HG02678 (cell line): Measurements from ENCODE around the gene TXNL1.
"Not testable (repeated sequence)": the region's sequence is repeated elsewhere in the genome, so short reads cannot be mapped to it uniquely, and the experiment has no call there.

ENCODE experiments used
- ATAC-seq: cut with Tn5 transposase; IDR thresholded peaks from one replicate; pipeline ENCODE4 v1.9.1; 2021; ENCODE audit warnings: mild to moderate bottlenecking, moderate library complexity; ENCODE audit not compliant: unreplicated experiment

TXNL1 gene

GRCh38 chr18:56638232-56639103 is at the start of gene TXNL1:
Gene TXNL1 (minus strand): TSS chr18:56638592. CDS start chr18:56638440, 152 bp downstream.
- ATAC-seq: peak; percentile 96

GRCh38 chr18:56684277-56684676 is 45.9 kb upstream of the TXNL1 start:
- no peak for ATAC-seq

DNA sequence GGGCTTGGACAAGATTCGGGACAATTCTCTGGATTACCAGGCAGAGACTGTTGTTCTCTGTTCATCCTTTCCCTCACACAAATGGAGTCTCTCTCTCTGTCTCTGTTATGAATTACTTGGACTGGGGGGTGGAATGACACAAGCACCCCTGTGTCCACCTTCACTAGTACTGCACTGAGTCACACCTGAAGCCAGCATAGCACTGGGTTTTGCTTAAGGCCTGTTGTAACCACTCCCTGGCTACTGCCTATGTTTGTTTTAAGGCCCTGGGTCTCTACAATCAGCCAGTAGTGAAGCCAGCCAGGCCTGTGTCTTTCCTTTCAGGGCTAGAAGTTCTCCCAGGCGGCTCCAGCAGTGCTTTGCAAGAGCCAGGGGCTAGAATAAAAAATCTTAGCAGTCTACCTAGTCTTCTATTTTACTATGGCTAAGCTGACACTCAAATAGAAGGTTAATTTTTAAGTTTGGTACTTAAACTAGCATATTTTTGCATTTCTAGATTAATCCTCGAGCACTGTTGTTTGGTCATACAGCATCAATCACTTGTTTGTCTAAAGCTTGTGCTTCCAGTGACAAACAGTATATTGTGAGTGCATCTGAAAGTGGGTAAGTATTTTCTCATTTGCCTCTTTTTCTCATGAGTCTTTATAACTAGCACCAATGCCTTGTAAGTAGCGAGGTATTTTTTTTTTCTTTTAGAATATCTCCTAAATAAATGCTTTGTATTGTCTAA is 40.6 kb upstream of the TXNL1 start:
- no peak for ATAC-seq

DNA sequence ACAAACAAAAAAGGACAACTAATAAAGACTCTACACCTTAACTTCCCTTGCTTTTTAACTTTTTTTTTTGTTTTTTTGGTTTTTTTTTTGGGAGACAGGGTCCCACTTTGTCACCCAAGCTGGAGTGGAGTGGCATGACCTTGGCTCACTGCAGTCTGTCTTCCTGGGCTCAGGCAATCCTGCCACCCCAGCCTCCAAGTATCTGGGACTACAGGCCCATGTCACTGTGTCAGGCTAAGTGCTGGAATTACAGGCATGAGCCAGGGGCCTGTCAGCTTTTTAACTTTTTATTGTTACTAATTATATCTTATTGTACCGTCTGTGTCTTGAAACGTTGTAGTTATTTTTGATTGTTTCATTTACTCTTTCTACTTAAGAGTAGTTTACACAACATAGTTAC is 38.2 kb upstream of the TXNL1 start:
- ATAC-seq: no peak

GRCh38 chr18:56672981-56673380 is 34.6 kb upstream of the TXNL1 start:
- no peak for ATAC-seq

DNA sequence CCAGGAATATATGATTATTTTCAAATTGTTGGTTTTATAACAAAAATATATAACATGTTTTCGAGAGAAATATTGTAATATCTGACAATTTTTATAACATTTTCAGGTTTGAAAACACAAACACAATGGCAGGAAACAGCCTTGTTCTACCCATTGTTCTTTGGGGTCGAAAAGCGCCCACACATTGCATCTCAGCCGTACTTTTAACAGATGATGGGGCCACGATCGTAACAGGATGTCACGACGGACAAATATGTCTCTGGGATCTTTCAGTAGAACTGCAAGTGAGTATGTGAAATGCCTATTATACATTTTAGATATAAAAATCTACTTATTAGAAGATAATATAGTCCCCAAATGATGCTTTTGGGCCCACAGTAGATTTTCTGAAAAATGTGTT is 34.0 kb upstream of the TXNL1 start:
- no peak for ATAC-seq

- no peak for ATAC-seq
These were observed 24.5 kb upstream of the TXNL1 start for GRCh38 chr18:56662902-56663301.

DNA sequence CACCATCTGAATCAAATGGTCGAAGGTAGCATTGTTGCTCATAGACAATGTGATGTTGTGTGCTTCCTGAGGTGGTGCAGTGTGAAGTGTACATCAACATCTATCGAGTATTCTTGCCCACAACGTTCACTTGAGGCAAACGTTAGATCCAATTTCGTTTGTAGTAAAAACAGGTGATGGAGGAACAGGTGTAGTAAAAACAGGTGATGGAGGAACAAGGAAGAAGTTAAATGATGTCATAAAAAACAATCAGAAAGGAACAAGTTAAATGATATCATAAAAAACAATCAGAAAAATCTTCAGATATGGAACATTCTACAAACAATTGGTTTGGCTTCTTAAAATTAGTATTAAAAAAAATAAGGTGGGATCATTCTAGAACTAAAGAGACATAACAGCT is 24.1 kb upstream of the TXNL1 start:
- ATAC-seq: no peak

DNA sequence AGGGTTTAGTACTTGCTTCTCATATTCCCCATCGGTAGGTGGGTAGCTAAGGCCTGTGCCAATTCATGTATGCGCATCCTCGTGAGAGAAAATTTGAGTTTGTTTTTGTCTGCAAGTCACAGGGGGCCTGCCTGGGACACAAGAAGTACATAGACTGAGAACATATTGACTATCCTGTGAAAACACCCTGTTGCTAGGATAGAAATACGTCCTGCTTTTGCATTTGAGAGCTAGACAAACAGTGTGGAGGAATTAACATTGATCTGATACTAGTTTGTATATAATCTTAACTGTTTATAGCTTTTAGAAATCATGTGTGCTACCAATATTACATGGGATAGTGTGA is 23.6 kb upstream of the TXNL1 start:
- no peak for ATAC-seq

DNA sequence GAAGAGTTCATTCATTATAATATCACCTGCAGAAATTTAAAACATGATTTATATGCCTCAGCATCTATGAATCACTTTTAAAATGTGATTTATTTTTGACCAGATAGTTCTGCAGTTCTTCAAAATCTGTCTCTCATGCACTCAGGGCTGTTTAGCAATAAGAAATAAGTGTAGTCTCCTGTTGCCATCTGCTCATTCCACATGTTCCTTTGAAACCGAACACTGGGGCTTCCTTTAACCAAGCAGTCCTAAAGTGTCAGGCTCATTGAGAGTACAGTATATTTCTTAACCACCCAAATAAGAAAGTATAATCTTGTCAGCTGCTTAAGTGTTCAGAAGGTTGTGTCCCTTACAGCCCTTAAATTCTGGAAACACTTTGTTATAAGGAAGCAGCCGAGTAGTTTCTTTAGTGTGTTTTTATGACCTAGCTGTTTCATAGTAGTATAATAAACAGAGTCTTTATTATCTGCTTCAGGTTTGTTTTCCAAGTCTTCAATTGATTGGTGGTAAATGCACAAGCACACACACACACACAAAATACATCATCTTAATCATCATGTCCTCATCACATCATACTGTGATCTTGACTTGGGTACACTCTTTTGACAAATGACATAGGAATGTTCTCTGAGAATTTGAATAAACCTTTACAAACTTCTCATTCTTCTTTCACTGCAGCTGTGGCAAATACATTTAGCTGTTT is 23.1 kb upstream of the TXNL1 start:
- ATAC-seq: no peak

GRCh38 chr18:56660655-56661054 is 22.3 kb upstream of the TXNL1 start:
- no peak for ATAC-seq

GRCh38 chr18:56659111-56659510 is 20.7 kb upstream of the TXNL1 start:
- no peak for ATAC-seq

GRCh38 chr18:56658261-56658660 is 19.9 kb upstream of the TXNL1 start:
- no peak for ATAC-seq

DNA sequence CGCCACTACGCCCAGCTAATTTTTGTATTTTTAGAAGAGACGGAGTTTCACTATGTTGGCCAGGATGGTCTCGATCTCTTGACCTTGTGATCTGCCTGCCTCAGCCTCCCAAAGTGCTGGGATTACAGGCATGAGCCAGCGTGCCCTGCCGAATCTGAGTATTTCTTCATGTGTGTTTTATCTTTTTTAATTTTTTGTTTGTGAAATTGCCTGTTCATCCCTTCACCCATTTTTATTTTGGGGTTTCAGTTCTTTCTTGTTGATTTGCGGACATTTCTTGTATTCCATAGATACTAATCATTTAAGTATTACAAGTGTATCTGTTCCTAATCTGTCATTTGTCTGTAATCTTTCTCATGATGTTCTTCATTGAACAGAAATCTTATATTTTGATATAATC is 15.9 kb upstream of the TXNL1 start:
- not testable (repeated sequence) for ATAC-seq

DNA sequence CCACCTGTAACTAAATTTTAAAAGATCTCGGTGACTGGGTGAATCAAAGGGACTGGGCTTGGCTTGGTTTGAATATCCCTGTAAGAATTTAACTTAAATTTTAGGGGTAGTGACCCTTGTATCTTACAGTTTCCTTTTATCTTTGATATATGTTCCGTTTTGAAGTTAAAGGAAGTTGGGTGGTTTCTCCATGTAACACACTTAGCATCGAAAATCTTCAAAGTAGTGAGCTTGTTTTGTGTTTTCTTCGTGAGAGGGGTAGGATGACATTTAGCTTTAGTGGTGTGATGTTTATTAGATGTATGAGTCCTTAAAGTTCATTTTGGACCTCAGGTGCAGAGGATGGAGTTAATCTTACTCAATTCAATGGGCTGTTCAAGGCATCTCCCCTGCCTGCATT is 14.4 kb upstream of the TXNL1 start:
- no peak for ATAC-seq

GRCh38 chr18:56651771-56652092 is 13.3 kb upstream of the TXNL1 start:
- no peak for ATAC-seq

- peak; percentile 98 for ATAC-seq
These were observed 12.8 kb upstream of the TXNL1 start, which contains the start of gene WDR7 for GRCh38 chr18:56650944-56651770. Gene WDR7 (plus strand): TSS chr18:56651359. CDS start chr18:56672516, 21,157 bp downstream.

DNA sequence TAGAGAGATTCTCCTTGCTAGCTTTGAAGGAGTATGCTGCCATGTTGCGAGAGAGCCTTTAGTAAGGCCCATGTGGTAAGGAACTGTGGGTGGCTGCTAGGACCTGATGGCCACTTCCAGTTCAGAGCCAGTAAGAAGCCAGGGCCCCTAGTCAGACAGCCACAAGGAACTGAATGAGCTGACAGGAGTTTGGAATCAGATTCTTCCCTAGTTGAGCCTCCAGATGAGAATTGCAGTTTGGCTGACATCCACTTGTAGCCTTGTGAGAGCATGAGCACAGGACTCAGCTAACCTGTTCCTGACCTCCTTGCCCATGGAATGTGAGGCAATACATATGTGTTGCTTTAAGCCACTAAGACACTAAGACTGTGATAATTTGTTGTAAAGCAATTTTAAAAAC is 11.6 kb upstream of the TXNL1 start:
- no peak for ATAC-seq

- ATAC-seq: no peak
These were observed 9.8 kb upstream of the TXNL1 start for GRCh38 chr18:56647951-56648893.

DNA sequence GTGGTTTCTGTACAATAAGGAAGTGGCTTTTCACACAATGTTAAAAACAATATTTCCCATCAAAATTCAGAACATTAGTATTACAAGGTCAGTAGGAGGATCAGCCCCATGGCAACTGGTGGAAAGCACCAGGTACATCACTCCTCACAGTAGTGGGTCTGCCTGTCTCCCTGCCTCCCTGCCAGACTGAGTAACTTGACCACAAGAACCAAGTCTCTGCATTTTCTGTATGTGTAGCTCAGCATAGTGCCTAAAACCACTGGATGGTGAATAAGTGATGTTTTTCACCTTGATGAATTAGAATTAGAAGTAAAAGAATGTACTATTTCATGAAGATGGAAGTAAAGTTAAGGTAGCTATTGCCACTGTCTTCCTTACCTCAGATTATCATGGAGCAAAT is 8.7 kb upstream of the TXNL1 start:
- no peak for ATAC-seq
